AG09319 (cell line): Measurements from ENCODE around the gene STAM.

Experiments used
- DNase-seq: peaks from one replicate; pipeline ENCODE4 v3.0.0-alpha.2; 2010; ENCODE audit warnings: low read depth; ENCODE audit errors: extremely low read depth
- CTCF ChIP-seq: IDR thresholded peaks from 2 replicates; pipeline ENCODE4 v1.5.1; 2011; ENCODE audit warnings: low read depth, mild to moderate bottlenecking, inconsistent platforms, low read length, moderate library complexity

The STAM gene

GRCh38 chr10:17665747-17666146 is 21.8 kb downstream of the STAM start:
- no peak for TF ChIP-seq CTCF

GRCh38 chr10:17668435-17669184 is 24.7 kb downstream of the STAM start:
- DNase-seq = no peak
- TF ChIP-seq CTCF = no peak

More at GRCh38 chr10:17665747-17666146, 21.8 kb downstream of the STAM start:
- peak; percentile 66 for DNase-seq

- DNase-seq = no peak
- TF ChIP-seq CTCF = no peak
Measured at GRCh38 chr10:17669185-17669872, 25.4 kb downstream of the STAM start.

- DNase-seq = no peak
- TF ChIP-seq CTCF = no peak
Measured at GRCh38 chr10:17671307-17671706, 27.4 kb downstream of the STAM start.

- DNase-seq = peak; percentile 27
- no peak for TF ChIP-seq CTCF
Measured at GRCh38 chr10:17673471-17674061, 29.6 kb downstream of the STAM start.

- TF ChIP-seq CTCF = no peak
- no peak for DNase-seq
Measured at GRCh38 chr10:17674566-17674965, 30.6 kb downstream of the STAM start.

- TF ChIP-seq CTCF = no peak
- no peak for DNase-seq
Measured at GRCh38 chr10:17675638-17676037, 31.7 kb downstream of the STAM start.
